ENCODE data around the gene CISD3. TPM values are rescaled to one million over a fixed set of nuclear protein-coding genes. Genes with fewer than 3 reads are reported as not detected.
A peak's percentile ranks its signal among the peaks of the same experiment; 100 is the strongest.

The CISD3 gene
- total and polyA plus RNA-seq, 4 donors: 4.5 to 152 (median 37.3) TPM

GRCh38 chr17:38732376-38733281 lies 2.5 kb downstream of the CISD3 start (continued):
- TF ChIP-seq HNF4A (conservative IDR thresholded peaks at IDR 0.05) (peak; percentile 51 to 66), GABPA (IDR thresholded peaks at IDR 0.05 in 1 of 2, conservative IDR thresholded peaks at IDR 0.05 in 1 of 2) (peak in 1 of 2 donors; percentile 12), CTCF (IDR thresholded peaks at IDR 0.05; ENCODE audit: low read depth, low read length, missing input control) (no peak), RXRA (IDR thresholded peaks at IDR 0.05) (peak; percentile 27 to 67), JUND (IDR thresholded peaks at IDR 0.05) (no peak), YY1 (IDR thresholded peaks at IDR 0.05) (peak; percentile 62), HNF4G (IDR thresholded peaks at IDR 0.05) (no peak)

- peaks cover 17 to 44% (median 30%) of the 10 kb centered on the region in 4 donors for H3K4me1 ChIP-seq (ENCODE audit: control insufficient read depth in 4 of 4, insufficient read depth in 4 of 4, low read length in 3 of 4)
- no peaks in the 10 kb centered on the region for H3K27me3 ChIP-seq (ENCODE audit: control insufficient read depth in 4 of 4, insufficient read depth in 4 of 4, low read length in 3 of 4)
- H3K9ac ChIP-seq (ENCODE audit: low read depth in 1 of 2, low read length in 2 of 2): no peak overlapping the region
- 75% methylated on average over 9 of the region's 9 CpGs for WGBS
- no peak for DNase-seq (ENCODE audit: low spot score)
- peaks cover 0 to 2% (median under 1%) of the 10 kb centered on the region in 4 donors for H3K36me3 ChIP-seq (ENCODE audit: control insufficient read depth in 4 of 4, insufficient read depth in 3 of 4, low read depth in 1 of 4, low read length in 3 of 4)
- H3K9me3 ChIP-seq (ENCODE audit: control insufficient read depth in 4 of 4, low read length in 3 of 4): no peaks in the 10 kb centered on the region
- H3K27ac ChIP-seq (ENCODE audit: low read depth in 1 of 2, low read length in 2 of 2): peak overlapping the region in 1 of 2 donors; percentile 19
- TF ChIP-seq HNF4A (conservative IDR thresholded peaks at IDR 0.05): peak in 1 of 2 donors; percentile 8
- TF ChIP-seq FOXA1 (IDR thresholded peaks at IDR 0.05): no peak
- no peak overlapping the region for H3K4me3 ChIP-seq (ENCODE audit: low read depth in 1 of 3, low read length in 3 of 3)
Measured at GRCh38 chr17:38733282-38733981, 3.3 kb downstream of the CISD3 start.

DNA sequence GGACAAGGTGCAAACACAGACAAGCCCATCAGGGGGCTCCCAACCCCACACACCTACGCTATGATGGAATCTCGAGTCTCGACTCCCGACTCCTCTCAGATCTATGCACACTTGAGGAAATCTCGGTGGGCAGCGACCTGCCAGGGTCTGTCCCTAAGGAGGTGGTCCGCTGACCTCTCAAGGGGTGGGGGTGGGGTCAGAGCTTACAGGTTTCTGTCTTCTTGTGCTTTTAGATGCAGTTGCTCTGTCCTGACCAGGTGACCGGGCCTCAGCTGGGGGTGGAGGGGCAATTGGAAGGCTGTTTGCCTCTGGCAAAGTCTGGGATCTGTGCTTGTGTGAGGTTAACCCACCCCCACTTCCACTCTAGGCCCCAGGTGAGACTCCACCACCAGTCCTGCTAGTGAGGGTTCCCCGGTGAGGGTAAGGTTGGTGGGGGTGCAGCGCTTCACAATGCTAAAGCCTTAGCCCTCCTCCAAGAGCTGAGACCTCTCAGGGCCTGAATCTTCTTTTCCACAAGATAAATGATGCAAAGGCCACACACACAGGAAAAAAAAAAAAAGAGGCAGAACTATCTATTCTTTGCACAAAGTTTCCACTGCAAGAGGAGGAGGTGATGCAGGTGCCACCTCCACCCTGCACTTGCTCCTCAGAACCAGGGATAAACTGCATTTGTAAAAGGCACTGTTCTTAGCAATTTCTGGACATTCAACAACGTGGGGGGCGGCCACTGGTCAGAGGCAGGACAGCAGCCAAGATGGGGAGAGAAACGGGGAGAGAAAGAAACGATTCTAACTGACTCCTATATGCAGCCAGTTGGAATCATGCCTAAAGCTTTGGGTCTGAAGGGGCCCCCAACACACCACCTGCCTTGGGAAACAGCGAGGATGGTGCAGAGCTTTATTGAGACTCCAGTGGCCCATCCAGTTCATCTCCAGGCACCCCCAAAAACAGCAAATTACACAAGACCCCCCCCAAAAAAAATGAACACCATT lies 4.1 kb downstream of the CISD3 start:
- Histone ChIP-seq H3K9ac (ENCODE audit: low read depth in 1 of 2, low read length in 2 of 2) (no peak overlapping the region), H3K4me3 (ENCODE audit: low read depth in 1 of 3, low read length in 3 of 3) (no peak overlapping the region), H3K4me1 (ENCODE audit: control insufficient read depth in 4 of 4, insufficient read depth in 4 of 4, low read length in 3 of 4) (peaks cover 13 to 39% (median 25%) of the 10 kb centered on the region in 4 donors), H3K36me3 (ENCODE audit: control insufficient read depth in 4 of 4, insufficient read depth in 3 of 4, low read depth in 1 of 4, low read length in 3 of 4) (peaks cover 0 to 2% (median under 1%) of the 10 kb centered on the region in 4 donors), H3K9me3 (ENCODE audit: control insufficient read depth in 4 of 4, low read length in 3 of 4) (no peaks in the 10 kb centered on the region), H3K27ac (ENCODE audit: low read depth in 1 of 2, low read length in 2 of 2) (no peak overlapping the region), H3K27me3 (ENCODE audit: control insufficient read depth in 4 of 4, insufficient read depth in 4 of 4, low read length in 3 of 4) (no peaks in the 10 kb centered on the region)
- WGBS: 75% methylated on average over 15 of the region's 15 CpGs
- no peak for DNase-seq (ENCODE audit: low spot score)
- TF ChIP-seq ZBTB33 (IDR thresholded peaks at IDR 0.05): no peak
- TF ChIP-seq JUND (IDR thresholded peaks at IDR 0.05): no peak
- TF ChIP-seq EGR1 (IDR thresholded peaks at IDR 0.05; ENCODE audit: low read depth in 2 of 2): no peak
- TF ChIP-seq NR2F2 (IDR thresholded peaks at IDR 0.05): no peak
- no peak for TF ChIP-seq TAF1 (conservative IDR thresholded peaks at IDR 0.05)
- TF ChIP-seq CTCF (IDR thresholded peaks at IDR 0.05; ENCODE audit: low read depth, low read length, missing input control): no peak
- TF ChIP-seq, protein P1, sequence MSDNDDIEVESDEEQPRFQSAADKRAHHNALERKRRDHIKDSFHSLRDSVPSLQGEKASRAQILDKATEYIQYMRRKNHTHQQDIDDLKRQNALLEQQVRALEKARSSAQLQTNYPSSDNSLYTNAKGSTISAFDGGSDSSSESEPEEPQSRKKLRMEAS (IDR thresholded peaks at IDR 0.05): no peak
- TF ChIP-seq GABPA (IDR thresholded peaks at IDR 0.05 in 1 of 2, conservative IDR thresholded peaks at IDR 0.05 in 1 of 2): no peak
- TF ChIP-seq RXRA (IDR thresholded peaks at IDR 0.05): no peak
- TF ChIP-seq HNF4G (IDR thresholded peaks at IDR 0.05): no peak
- TF ChIP-seq FOXA2 (IDR thresholded peaks at IDR 0.05): no peak

All from liver (tissue), 9 donors.